ENCODE data around the gene MEI1. TPM values are rescaled to one million over a fixed set of nuclear protein-coding genes. Genes with fewer than 3 reads are reported as not detected.

Gene MEI1
- total RNA-seq, 1 experiment from 2014 or later, result 0.35 TPM

GRCh38 chr22:41772198-41772597 lies 72.9 kb downstream of the MEI1 start:
- no peaks in the 10 kb centered on the region for H3K36me3 Mint-ChIP-seq
- H3K27me3 Mint-ChIP-seq (ENCODE audit: low read depth), result no peaks in the 10 kb centered on the region; the same call in none of the 2 replicates
- no peak overlapping the region for H3K4me3 Mint-ChIP-seq
- H3K4me1 Mint-ChIP-seq, result peaks cover 3% of the 10 kb centered on the region; the same call in 1 of the 2 replicates
- DNase-seq (ENCODE audit: low spot score) (no peak), ATAC-seq (no peak)
- no peak overlapping the region for H3K27ac Mint-ChIP-seq
- ChIA-PET POLR2A (no interaction called here), CTCF (interaction anchor here (0.9 to 1.8 kb wide), 4 partner anchors 9 to 105 kb away, joined by 4 to 11 read pairs (median 6); no protein-coding TSS in a partner anchor)
- H3K9me3 Mint-ChIP-seq, result no peaks in the 10 kb centered on the region
- no peak for TF ChIP-seq ETV6 (CRISPR knock-in tag; IDR thresholded peaks at IDR 0.05)
- no peak for TF ChIP-seq ZNF416 (CRISPR knock-in tag; IDR thresholded peaks at IDR 0.05)
- TF ChIP-seq FOXP4 (CRISPR knock-in tag; IDR thresholded peaks at IDR 0.05), result no peak
- no peak for TF ChIP-seq E2F1 (CRISPR knock-in tag; IDR thresholded peaks at IDR 0.05)
- no peak for TF ChIP-seq CDX4 (CRISPR knock-in tag; IDR thresholded peaks at IDR 0.05; ENCODE audit: borderline replicate concordance)

GRCh38 chr22:41772645-41773044 lies 73.3 kb downstream of the MEI1 start:
- no peaks in the 10 kb centered on the region for H3K9me3 Mint-ChIP-seq
- ATAC-seq (no peak), DNase-seq (ENCODE audit: low spot score) (no peak)
- H3K4me3 Mint-ChIP-seq, result no peak overlapping the region
- H3K4me1 Mint-ChIP-seq, result peaks cover 3% of the 10 kb centered on the region; the same call in 1 of the 2 replicates
- ChIA-PET POLR2A (no interaction called here), CTCF (interaction anchor here (0.9 to 1.8 kb wide), 5 partner anchors 10 to 153 kb away, joined by 4 to 11 read pairs (median 5); no protein-coding TSS in a partner anchor)
- H3K27me3 Mint-ChIP-seq (ENCODE audit: low read depth), result no peaks in the 10 kb centered on the region; the same call in 1 of the 2 replicates
- H3K27ac Mint-ChIP-seq, result no peak overlapping the region
- no peaks in the 10 kb centered on the region for H3K36me3 Mint-ChIP-seq
- TF ChIP-seq ZNF281 (CRISPR knock-in tag; IDR thresholded peaks at IDR 0.05), result no peak
- no peak for TF ChIP-seq IRF2 (CRISPR knock-in tag; IDR thresholded peaks at IDR 0.05; ENCODE audit: borderline replicate concordance, low read depth)
- no peak for TF ChIP-seq HMGXB4 (CRISPR knock-in tag; IDR thresholded peaks at IDR 0.05)
- no peak for TF ChIP-seq ATF2 (CRISPR knock-in tag; IDR thresholded peaks at IDR 0.05; ENCODE audit: borderline replicate concordance, low read depth)
- TF ChIP-seq ZNF219 (CRISPR knock-in tag; IDR thresholded peaks at IDR 0.05; ENCODE audit: borderline replicate concordance), result no peak
- TF ChIP-seq NFYB (CRISPR knock-in tag; conservative IDR thresholded peaks at IDR 0.05; ENCODE audit: low read depth), result no peak
- no peak for TF ChIP-seq FOXJ3 (CRISPR knock-in tag; IDR thresholded peaks at IDR 0.05; ENCODE audit: borderline replicate concordance)
- no peak for TF ChIP-seq ZNF532 (CRISPR knock-in tag; IDR thresholded peaks at IDR 0.05; ENCODE audit: borderline replicate concordance)
- TF ChIP-seq E2F1 (CRISPR knock-in tag; IDR thresholded peaks at IDR 0.05), result no peak
- TF ChIP-seq SMAD3 (CRISPR knock-in tag; IDR thresholded peaks at IDR 0.05; ENCODE audit: borderline replicate concordance), result no peak
- no peak for TF ChIP-seq TEAD4 (CRISPR knock-in tag; IDR thresholded peaks at IDR 0.05)
- no peak for TF ChIP-seq ZNF396 (CRISPR knock-in tag; IDR thresholded peaks at IDR 0.05; ENCODE audit: borderline replicate concordance)
- TF ChIP-seq E2F5 (CRISPR knock-in tag; IDR thresholded peaks at IDR 0.05), result no peak

Data from WTC11 (cell line).